Liver (tissue), 9 donors: Measurements from ENCODE around the gene SUPT4H1. TPM values are rescaled to one million over a fixed set of nuclear protein-coding genes. Genes with fewer than 3 reads are reported as not detected.

Experiments
- DNase-seq: peaks from one replicate; pipeline ENCODE4 v3.0.0-alpha.2; 2017; ENCODE audit warnings: low spot score
- H3K27ac ChIP-seq, 2 donors: one replicate each; pipeline ENCODE4 v1.7.0; 2013; ENCODE audit warnings: inconsistent platforms in 2 of 2, low read length in 2 of 2, control low read depth in 1 of 2, low read depth in 1 of 2, mild to moderate bottlenecking in 1 of 2
- H3K27me3 ChIP-seq, 4 donors: one replicate each; pipeline versions ENCODE4 v1.6.1 to v1.7.0; 2013; ENCODE audit warnings: low read length in 3 of 4, inconsistent platforms in 1 of 4, mild to moderate bottlenecking in 1 of 4, moderate library complexity in 1 of 4; ENCODE audit not compliant: control insufficient read depth in 4 of 4, insufficient read depth in 4 of 4
- H3K36me3 ChIP-seq, 4 donors: one replicate each; pipeline versions ENCODE4 v1.6.1 to v1.7.0; 2013; ENCODE audit warnings: low read length in 3 of 4, mild to moderate bottlenecking in 3 of 4, low read depth in 1 of 4, moderate library complexity in 1 of 4; ENCODE audit not compliant: control insufficient read depth in 4 of 4, insufficient read depth in 3 of 4
- H3K4me1 ChIP-seq, 4 donors: one replicate each; pipeline versions ENCODE4 v1.6.1 to v1.7.0; 2013; ENCODE audit warnings: low read length in 3 of 4, mild to moderate bottlenecking in 3 of 4, moderate library complexity in 1 of 4; ENCODE audit not compliant: control insufficient read depth in 4 of 4, insufficient read depth in 4 of 4
- H3K4me3 ChIP-seq, 3 donors: one replicate each; pipeline versions ENCODE4 v1.6.1 to v1.7.0; 2013; ENCODE audit warnings: low read length in 3 of 3, control low read depth in 1 of 3, low read depth in 1 of 3, mild to moderate bottlenecking in 1 of 3
- H3K9ac ChIP-seq, 2 donors: one replicate each; pipeline ENCODE4 v1.7.0; 2013; ENCODE audit warnings: low read length in 2 of 2, mild to moderate bottlenecking in 2 of 2, moderate library complexity in 2 of 2, control low read depth in 1 of 2, low read depth in 1 of 2
- H3K9me3 ChIP-seq, 4 donors: one replicate each; pipeline versions ENCODE4 v1.6.1 to v1.7.0; 2013; ENCODE audit warnings: low read length in 3 of 4; ENCODE audit not compliant: control insufficient read depth in 4 of 4
- EGR1 ChIP-seq, 2 donors: IDR thresholded peaks; 2 replicates each; pipeline ENCODE4 v1.6.1; 2016 to 2018; ENCODE audit warnings: antibody characterized with exemption in 2 of 2, low read depth in 2 of 2
- FOXA1 ChIP-seq: IDR thresholded peaks from 2 replicates; pipeline ENCODE4 v1.6.1; 2016; ENCODE audit warnings: antibody characterized with exemption
- FOXA2 ChIP-seq: IDR thresholded peaks from 2 replicates; pipeline ENCODE4 v1.6.1; 2016; ENCODE audit warnings: antibody characterized with exemption
- HNF4A ChIP-seq, 2 donors: conservative IDR thresholded peaks; 2 replicates each; pipeline ENCODE4 v1.6.1; 2016; ENCODE audit warnings: antibody characterized with exemption in 2 of 2, mild to moderate bottlenecking in 2 of 2
- HNF4G ChIP-seq: IDR thresholded peaks from 2 replicates; pipeline ENCODE4 v1.6.1; 2016; ENCODE audit warnings: antibody characterized with exemption
- MAX ChIP-seq: IDR thresholded peaks from 2 replicates; pipeline ENCODE4 v1.6.1; 2016; ENCODE audit warnings: antibody characterized with exemption
- RAD21 ChIP-seq, 2 donors: IDR thresholded peaks; 2 replicates each; pipeline ENCODE4 v1.6.1; 2016; ENCODE audit warnings: antibody characterized with exemption in 2 of 2, mild to moderate bottlenecking in 2 of 2
- REST ChIP-seq: IDR thresholded peaks from 2 replicates; pipeline ENCODE4 v1.6.1; 2016; ENCODE audit warnings: antibody characterized with exemption, mild to moderate bottlenecking
- RXRA ChIP-seq, 2 donors: IDR thresholded peaks; 2 replicates each; pipeline ENCODE4 v1.6.1; 2017 to 2018; ENCODE audit warnings: antibody characterized with exemption in 2 of 2, mild to moderate bottlenecking in 1 of 2
- SP1 ChIP-seq: IDR thresholded peaks from 2 replicates; pipeline ENCODE4 v1.6.1; 2018; ENCODE audit warnings: antibody characterized with exemption, mild to moderate bottlenecking
- YY1 ChIP-seq: IDR thresholded peaks from 2 replicates; pipeline ENCODE4 v1.6.1; 2016; ENCODE audit warnings: antibody characterized with exemption, mild to moderate bottlenecking
- WGBS: extraction: QIAGEN DNeasy Blood & Tissue Kit; methylation state at CpG from one replicate; pipeline ENCODE4 v1.1.7; 2013; 5-methylcytosine and 5-hydroxymethylcytosine counted together
- polyA plus RNA-seq, 2 donors: library from polyadenylated mRNA; stranded (reverse) in 1 of 2; unstranded in 1 of 2; fragments of 200-250 nt in 1 of 2; fragments of >200 nt in 1 of 2; fragmentation: Nextera tagmentation in 1 of 2; extraction: Ambion mirVana in 1 of 2; gene quantifications; one replicate each; pipeline versions ENCODE4 v1.2.1 to v1.2.3, GENCODE V29; 2013 to 2015
- total RNA-seq, 2 donors: library from RNA; depleted of rRNA; stranded (reverse); fragments of >200 nt; gene quantifications; one replicate each; pipeline ENCODE4 v1.2.3, GENCODE V29; 2014
- TF ChIP-seq, protein P1 (sequence below): fragments of 150-350 bp; IDR thresholded peaks from 2 replicates; pipeline ENCODE4 v1.5.1; 2017; ENCODE audit warnings: improper control_type of control experiment, low read depth, low read length; ENCODE audit not compliant: missing input control
- donor health status: healthy.
- donor health status: healthy.
- donor health status: healthy.
- donor health status: healthy.
- donor health status: healthy.

SUPT4H1 gene
- total and polyA plus RNA-seq, 4 donors: 23.3 to 59.1 (median 40.4) TPM

GRCh38 chr17:58368860-58369213 is 16.8 kb upstream of the SUPT4H1 start:
- peak overlapping the region; percentile 50 to 71 for H3K27ac ChIP-seq
- no peaks in the 10 kb centered on the region for H3K27me3 ChIP-seq
- WGBS: 70% methylated on average over 3 of the region's 3 CpGs
- H3K4me1 ChIP-seq: peaks cover 10 to 55% (median 41%) of the 10 kb centered on the region in 4 donors
- H3K36me3 ChIP-seq: no peaks in the 10 kb centered on the region
- H3K9me3 ChIP-seq: no peaks in the 10 kb centered on the region
- no peak for TF ChIP-seq HNF4A (conservative IDR thresholded peaks at IDR 0.05)
- no peak overlapping the region for H3K9ac ChIP-seq
- DNase-seq: no peak
- no peak overlapping the region for H3K4me3 ChIP-seq

DNA sequence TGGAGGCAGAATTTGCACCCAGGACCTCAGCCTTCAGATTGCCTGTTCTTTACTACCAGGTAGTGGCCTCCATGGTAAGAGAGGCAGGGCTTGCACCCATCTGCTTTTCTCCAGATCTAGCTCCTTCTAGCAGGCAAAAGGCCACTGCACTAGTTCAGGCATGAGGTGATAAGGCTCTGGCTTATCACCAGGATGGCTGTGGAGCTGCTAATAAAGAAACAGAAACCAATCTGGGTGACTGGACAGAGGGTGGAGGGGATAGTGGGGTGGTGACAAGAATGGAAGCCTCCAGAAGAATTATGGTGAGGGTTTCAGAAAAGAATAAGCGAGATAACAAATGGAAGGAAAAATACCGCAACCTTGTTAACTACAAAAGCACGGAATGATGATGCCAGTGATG is 15.5 kb upstream of the SUPT4H1 start:
- H3K4me1 ChIP-seq: peaks cover 10 to 55% (median 41%) of the 10 kb centered on the region in 4 donors
- no peaks in the 10 kb centered on the region for H3K27me3 ChIP-seq
- H3K9me3 ChIP-seq: no peaks in the 10 kb centered on the region
- no peak for DNase-seq
- no peak overlapping the region for H3K27ac ChIP-seq
- H3K9ac ChIP-seq: no peak overlapping the region
- peaks cover 0 to 8% (median 3%) of the 10 kb centered on the region in 4 donors for H3K36me3 ChIP-seq
- TF ChIP-seq FOXA1 (no peak), YY1 (no peak)
- H3K4me3 ChIP-seq: no peak overlapping the region
- 91% methylated on average over 3 of the region's 3 CpGs for WGBS

GRCh38 chr17:58365980-58366595 is 14.1 kb upstream of the SUPT4H1 start:
- H3K9ac ChIP-seq: no peak overlapping the region
- 73% methylated on average over 5 of the region's 5 CpGs for WGBS
- H3K4me1 ChIP-seq: peaks cover 10 to 52% (median 41%) of the 10 kb centered on the region in 4 donors

More at GRCh38 chr17:58365980-58366595, 14.1 kb upstream of the SUPT4H1 start:
- H3K27ac ChIP-seq: peak overlapping the region in 1 of 2 donors; percentile 3
- H3K9me3 ChIP-seq: no peaks in the 10 kb centered on the region
- H3K27me3 ChIP-seq: no peaks in the 10 kb centered on the region
- H3K36me3 ChIP-seq: peaks cover 0 to 17% (median 8%) of the 10 kb centered on the region in 4 donors
- no peak for DNase-seq
- TF ChIP-seq MAX (no peak), FOXA1 (no peak), RAD21 (IDR thresholded peaks at IDR 0.05) (no peak), RXRA (IDR thresholded peaks at IDR 0.05) (no peak), YY1 (no peak), EGR1 (IDR thresholded peaks at IDR 0.05; ENCODE audit: low read depth in 2 of 2) (no peak), HNF4G (no peak), FOXA2 (no peak), REST (no peak), SP1 (no peak), HNF4A (conservative IDR thresholded peaks at IDR 0.05) (no peak)
- TF ChIP-seq, protein P1, sequence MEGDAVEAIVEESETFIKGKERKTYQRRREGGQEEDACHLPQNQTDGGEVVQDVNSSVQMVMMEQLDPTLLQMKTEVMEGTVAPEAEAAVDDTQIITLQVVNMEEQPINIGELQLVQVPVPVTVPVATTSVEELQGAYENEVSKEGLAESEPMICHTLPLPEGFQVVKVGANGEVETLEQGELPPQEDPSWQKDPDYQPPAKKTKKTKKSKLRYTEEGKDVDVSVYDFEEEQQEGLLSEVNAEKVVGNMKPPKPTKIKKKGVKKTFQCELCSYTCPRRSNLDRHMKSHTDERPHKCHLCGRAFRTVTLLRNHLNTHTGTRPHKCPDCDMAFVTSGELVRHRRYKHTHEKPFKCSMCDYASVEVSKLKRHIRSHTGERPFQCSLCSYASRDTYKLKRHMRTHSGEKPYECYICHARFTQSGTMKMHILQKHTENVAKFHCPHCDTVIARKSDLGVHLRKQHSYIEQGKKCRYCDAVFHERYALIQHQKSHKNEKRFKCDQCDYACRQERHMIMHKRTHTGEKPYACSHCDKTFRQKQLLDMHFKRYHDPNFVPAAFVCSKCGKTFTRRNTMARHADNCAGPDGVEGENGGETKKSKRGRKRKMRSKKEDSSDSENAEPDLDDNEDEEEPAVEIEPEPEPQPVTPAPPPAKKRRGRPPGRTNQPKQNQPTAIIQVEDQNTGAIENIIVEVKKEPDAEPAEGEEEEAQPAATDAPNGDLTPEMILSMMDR: no peak
- H3K4me3 ChIP-seq: no peak overlapping the region
